ENCODE data around the gene MYOC.
"Not testable (repeated sequence)": the region's sequence is repeated elsewhere in the genome, so short reads cannot be mapped to it uniquely, and the experiment has no call there.

Gene MYOC

DNA sequence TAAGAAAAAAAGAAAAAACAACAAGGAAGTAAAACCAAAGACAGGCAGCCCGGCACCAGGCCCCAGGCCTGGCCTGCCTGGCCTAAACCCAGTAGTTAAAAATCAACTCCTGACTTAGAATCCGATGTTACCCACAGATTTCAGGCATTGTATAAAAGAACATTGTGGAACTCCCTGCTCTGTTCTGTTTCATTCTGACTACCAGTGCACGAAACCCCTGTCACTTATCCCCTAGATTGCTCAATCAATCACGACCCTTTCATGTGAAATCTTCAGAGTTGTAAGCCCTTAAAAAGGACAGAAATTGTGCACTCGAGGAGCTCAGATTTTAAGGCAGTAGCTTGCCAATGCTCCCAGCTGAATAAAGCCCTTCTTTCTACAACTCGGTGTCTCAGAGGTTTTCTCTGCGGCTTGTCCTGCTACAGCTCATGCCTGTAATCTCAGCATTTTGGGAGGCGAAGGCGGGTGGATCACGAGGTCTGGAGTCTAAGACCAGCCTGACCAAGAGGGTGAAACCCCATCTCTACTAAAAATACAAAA, 46.0 kb downstream of the MYOC start:
- peak; percentile 43 for DNase-seq (ENCODE audit: low read depth)
- TF ChIP-seq CTCF (IDR thresholded peaks at IDR 0.05; ENCODE audit: insufficient read depth, low read depth, low read length, missing control alignments): no peak
- H3K4me3 ChIP-seq (ENCODE audit: low read depth, low read length): no peak overlapping the region

DNA sequence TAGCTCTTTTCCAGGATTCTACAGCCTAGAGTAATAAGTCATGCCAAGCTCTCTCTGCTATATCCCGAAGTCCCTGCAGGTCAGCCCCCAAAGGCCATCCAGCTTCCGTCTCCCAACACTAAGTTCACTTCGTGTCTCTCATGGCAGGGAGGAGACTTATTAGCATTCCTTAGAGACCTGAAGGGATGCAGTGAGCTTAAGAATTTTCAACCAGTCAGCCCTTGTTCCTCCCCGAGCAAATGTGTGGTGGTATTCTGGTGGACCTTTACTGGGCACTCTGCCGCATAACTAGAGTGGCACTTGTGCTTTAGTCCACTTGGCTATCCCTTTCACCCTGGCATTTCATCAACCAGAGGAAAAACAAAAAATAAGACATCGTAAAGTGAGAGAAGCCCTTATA, 49.4 kb downstream of the MYOC start:
- DNase-seq (ENCODE audit: low read depth); H3K4me3 ChIP-seq (ENCODE audit: low read depth, low read length): not testable (repeated sequence)

DNA sequence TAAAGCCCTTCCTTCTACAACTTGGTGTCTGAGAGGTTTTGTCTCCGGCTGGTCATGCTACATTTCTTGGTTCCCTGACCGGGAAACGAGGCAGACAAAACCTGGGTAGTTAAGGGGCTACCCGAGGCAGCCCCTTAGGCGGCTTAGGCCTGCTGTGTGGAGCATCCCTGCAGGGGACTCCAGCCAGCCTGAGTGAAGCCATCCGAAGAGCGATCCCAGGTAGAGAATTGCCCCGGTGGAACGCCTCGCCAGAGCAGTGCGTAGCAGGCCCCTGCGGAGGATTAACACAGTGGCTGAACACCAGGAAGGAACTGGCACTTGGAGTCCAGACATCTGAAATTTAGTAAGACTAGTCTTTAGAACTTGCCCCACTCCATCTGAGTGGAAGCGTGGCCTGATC, 51.6 kb downstream of the MYOC start:
- no peak overlapping the region for H3K4me3 ChIP-seq (ENCODE audit: low read depth, low read length)
- TF ChIP-seq CTCF (IDR thresholded peaks at IDR 0.05; ENCODE audit: insufficient read depth, low read depth, low read length, missing control alignments): no peak
- no peak for DNase-seq (ENCODE audit: low read depth)

DNA sequence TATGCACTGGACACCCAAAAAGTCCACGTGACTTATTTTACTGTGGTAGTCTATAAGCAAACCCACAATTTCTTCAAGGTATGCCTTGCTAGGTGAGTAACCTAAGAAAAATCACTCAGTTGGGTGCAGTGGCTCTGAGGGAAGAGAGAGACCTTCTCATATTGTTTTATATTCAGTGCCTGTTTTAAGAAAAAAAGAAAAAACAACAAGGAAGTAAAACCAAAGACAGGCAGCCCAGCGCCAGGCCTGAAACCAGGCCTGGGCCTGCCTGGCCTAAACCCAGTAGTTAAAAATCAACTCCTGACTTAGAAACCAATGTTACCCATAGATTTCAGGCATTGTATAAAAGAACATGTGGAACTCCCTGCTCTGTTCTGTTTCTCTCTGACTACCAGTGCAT, 52.2 kb downstream of the MYOC start:
- H3K4me3 ChIP-seq (ENCODE audit: low read depth, low read length); DNase-seq (ENCODE audit: low read depth): not testable (repeated sequence)

- no peak for TF ChIP-seq CTCF (IDR thresholded peaks at IDR 0.05; ENCODE audit: insufficient read depth, low read depth, low read length, missing control alignments)
- no peak overlapping the region for H3K4me3 ChIP-seq (ENCODE audit: low read depth, low read length)
- no peak for DNase-seq (ENCODE audit: low read depth)
Observed at GRCh38 chr1:171597203-171597602, 55.3 kb downstream of the MYOC start.

DNA sequence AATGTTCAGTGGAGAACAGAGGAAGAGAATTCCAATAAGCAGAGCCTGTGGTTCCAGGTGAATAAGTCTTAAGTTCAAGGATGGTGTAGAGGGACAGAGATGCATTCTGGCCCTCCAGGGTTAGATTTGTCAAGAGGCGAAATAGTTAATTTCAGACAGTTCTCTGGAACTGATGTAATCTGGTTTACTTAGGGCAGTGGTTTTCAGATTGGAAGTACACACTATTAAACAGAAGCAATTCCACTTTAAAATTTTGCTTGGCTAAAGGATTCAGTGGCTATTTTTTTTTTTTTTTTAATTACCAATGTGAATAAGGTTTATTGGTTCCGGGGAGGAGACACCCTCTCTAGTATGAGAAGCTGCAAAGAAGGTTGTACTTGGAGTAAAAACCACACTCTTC, 55.8 kb downstream of the MYOC start:
- no peak overlapping the region for H3K4me3 ChIP-seq (ENCODE audit: low read depth, low read length)
- DNase-seq (ENCODE audit: low read depth): no peak
- TF ChIP-seq CTCF (IDR thresholded peaks at IDR 0.05; ENCODE audit: insufficient read depth, low read depth, low read length, missing control alignments): no peak

DNA sequence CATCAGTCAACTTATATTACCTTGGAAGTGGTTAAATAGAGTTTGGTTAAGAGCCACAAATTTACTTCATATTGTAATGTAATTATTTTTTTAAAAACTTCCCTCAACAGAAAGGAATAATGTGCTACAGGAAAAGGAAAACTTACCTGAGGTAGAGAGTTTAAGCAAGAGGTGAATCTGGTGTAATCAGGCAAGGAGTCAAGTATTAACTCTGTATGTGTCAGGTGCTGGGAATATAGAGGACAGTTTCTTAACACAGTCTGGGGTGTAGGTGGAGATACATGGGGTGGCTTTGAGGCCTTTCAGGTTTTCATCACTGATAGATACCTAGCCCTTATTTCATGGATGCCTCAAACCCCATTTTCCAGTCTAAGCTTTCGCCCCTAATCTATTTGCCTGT, 56.4 kb downstream of the MYOC start:
- no peak for DNase-seq (ENCODE audit: low read depth)
- no peak for TF ChIP-seq CTCF (IDR thresholded peaks at IDR 0.05; ENCODE audit: insufficient read depth, low read depth, low read length, missing control alignments)
- H3K4me3 ChIP-seq (ENCODE audit: low read depth, low read length): no peak overlapping the region

DNA sequence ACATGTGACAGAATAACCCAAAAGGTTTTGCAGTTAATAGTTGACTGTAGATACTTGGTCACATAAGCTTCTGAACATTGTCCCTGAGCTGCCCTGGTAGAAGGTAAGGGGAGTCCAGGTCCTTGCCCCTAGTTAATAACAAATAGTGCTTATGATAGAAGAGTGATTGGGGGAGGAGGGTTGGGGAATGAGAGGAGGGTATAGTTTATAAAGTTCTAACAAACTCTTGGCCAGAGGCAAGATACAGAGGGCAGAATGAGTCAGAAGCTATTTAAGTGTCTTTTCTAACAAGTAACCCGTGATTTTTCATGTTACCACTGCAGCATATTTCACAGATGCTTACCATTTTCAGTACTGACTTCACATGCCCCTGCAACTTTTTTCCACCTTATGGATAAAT, 57.2 kb downstream of the MYOC start:
- TF ChIP-seq CTCF (IDR thresholded peaks at IDR 0.05; ENCODE audit: insufficient read depth, low read depth, low read length, missing control alignments): no peak
- DNase-seq (ENCODE audit: low read depth): peak; percentile 16
- no peak overlapping the region for H3K4me3 ChIP-seq (ENCODE audit: low read depth, low read length)

Measured in GM12865 (cell line).